HG03558 (cell line): ENCODE data around the gene PRLR.
"Not testable (repeated sequence)": the region's sequence is repeated elsewhere in the genome, so short reads cannot be mapped to it uniquely, and the experiment has no call there.

ENCODE experiments used
- ATAC-seq: cut with Tn5 transposase; IDR thresholded peaks from one replicate; pipeline ENCODE4 v1.9.1; 2021; ENCODE audit warnings: moderate number of reproducible peaks; ENCODE audit not compliant: unreplicated experiment; ENCODE audit errors: extremely low read depth

PRLR gene

DNA sequence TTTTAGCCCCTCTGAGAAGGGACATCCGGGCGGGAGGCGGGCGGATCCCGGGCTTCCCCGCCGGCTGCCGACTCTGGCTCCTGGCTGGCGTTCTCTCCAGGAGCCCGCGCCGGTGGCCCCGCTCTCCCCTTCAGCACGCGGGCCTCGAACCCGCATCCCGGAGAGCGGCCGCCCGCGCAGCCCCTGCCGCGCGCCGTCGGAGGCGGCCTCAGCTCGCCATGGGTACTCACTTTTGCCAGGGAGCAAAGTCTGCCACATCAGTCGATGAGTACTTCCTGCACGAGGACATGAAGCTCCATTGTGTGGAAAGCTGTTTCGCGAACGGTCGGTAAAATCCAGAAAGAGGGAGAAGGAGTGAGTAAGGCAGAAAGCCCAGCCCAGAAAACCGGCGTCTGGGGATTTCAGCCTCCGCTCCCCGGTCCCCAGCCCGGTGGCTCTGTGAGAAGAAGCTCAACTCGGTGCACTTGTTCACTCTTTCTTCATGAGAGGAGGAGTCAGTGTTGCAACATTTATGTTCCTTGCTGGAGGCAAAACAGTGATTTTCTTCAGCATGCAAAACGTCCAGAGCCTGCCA is at the start of gene PRLR:
PRLR (minus strand) TSS at position 450 of the 574 bp plus-strand sequence. CDS start 140,867 bp downstream, outside the sequence.
- ATAC-seq = peak; percentile 9

DNA sequence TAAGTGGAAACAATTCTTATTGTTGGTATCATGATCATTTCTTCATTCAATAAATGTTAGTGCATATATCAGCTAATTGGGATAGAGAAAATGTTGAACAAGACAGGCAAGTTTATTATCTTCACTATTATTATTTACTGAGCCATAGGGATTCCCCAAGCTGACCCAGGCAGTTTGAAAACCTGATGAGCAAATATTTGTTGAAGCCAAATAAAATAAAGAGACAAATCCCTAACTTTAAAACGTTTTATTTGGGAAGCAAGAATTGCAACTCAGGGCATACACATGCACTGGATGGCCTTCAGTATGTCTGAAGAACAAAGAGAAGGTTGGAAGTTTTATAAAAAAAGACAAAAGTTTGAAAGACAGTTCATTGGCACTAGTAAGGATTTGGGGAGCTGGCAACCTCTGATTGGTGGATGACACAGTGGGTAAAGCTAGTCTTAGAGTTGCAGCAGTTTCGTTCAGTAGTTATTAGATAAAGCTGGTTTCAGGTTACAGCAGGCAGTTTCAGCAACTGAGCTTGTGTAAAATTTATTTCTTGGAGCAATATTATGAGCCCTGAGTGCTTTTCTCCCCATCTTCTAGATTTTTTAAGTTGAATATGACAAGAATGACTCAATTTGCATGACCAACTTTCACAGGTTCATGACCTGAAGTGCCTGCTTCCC is 44.7 kb upstream of the PRLR start:
- no peak for ATAC-seq

DNA sequence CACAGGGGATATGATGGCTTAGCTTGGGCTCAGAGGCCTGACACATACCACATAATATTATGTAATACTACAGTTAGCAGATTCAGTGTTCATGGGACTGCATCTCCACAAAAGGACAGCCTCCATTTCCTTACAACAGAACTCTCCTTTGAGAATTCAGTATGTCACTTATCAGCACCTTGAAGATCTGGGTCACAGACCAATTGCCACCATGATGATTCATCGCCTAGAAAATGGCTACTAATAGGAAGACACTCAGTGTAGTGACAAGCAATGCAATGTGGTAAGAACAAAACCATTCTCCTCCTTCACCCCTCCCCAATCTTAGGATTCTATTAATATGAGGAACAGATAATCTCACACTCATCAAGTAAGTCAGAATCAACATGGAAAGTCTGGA is 38.7 kb upstream of the PRLR start:
- no peak for ATAC-seq

DNA sequence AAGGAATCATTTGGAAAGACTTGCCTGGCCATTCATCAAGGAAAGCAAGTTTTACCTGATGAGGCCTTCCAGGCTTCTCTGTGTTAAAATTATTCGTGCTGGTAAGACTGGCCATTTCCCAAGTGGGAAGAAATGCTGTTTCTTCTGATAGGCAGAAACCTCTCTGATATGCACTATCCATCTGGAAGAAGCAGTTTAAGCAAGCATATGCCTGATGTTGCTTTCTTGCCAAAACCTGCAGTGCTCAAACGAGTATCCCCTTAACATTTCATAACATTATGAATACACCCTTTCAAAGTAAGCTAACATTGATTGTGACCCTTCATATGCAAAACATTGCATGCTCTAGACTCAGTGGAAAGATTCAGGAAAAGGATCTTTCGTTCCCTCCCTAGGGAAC is 36.0 kb upstream of the PRLR start:
- ATAC-seq = no peak

DNA sequence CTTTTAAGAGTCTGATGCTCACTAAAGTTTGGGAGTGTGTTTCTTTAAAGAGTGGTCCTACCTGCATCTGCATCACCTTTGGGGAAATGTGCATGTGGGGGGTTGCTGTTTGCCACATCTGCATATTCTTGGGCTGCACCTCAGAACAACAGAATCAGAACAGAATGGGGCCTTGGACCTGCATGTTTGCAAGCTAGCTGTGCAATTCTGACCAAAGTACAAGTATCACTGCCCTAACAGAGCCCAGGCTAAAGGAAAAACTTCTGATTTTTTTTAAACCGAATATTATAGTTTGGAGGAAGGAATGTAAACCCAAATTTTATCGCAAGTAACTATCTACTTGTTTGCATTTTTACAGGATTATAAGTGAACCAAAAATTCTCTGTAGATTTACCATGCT is 34.2 kb upstream of the PRLR start:
- ATAC-seq = no peak

DNA sequence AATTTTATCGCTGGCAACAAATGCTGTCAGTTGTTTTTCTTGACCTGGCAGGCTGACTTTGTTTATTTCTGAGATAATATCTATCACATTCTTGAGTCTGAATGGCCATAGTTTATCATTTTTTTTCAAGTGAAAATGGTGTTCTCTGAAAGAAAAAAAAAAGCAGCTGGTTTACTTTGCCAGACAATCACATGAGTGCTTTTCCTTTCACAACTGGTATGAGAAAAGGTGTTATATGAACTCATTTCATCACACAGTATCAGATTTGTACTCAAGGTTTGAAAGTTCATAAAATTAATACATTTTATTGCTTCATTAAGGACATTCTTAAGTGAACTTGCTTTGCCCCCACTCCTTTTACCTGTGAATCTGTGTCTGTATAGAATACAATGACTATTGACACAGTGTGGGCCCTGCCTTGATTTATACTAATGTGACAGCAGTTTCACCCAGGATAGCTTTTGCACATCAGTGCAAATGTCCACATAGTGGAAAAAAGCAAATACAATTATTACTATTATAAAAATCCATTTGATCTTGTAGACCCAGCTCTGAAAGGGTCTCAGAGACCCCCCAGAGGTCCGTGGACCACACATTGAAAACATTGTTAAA is 33.1 kb upstream of the PRLR start:
- no peak for ATAC-seq

DNA sequence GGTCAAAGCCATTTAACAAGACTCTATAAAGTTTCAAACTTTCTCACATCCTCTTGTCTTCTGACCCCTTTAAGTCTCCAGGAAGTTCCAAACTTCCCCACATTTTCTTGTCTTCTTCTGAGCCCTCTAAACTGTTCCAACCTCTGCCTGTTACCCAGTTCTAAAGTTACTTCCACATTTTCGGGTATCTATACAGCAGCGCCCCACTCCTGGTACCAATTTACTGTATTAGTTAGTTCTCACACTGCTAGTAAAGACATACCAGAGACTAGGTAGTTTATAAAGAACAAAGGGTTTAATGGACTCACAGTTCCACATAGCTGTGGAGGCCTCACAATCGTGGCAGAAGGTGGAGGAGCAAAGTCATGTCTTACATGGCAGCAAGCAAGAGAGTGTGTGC is 23.3 kb upstream of the PRLR start:
- no peak for ATAC-seq

DNA sequence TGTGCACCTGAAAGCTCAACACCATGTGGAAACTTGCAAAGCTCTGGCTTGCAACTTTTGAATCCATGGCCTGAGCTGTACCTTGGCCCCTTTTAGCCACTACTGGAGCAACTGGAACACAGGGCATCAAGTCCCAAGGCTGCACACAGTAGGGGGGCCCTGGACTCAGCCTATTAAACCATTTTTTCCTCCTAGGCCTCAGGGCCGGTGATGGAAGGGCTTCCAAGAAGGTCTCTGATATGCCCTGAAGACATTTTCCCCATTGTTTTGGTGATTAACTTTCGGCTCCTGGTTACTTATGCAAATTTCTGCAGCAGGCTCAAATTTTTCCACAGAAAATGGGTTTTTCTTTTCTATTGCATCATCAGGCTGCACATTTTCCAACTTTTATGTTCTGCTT is 22.7 kb upstream of the PRLR start:
- no peak for ATAC-seq

DNA sequence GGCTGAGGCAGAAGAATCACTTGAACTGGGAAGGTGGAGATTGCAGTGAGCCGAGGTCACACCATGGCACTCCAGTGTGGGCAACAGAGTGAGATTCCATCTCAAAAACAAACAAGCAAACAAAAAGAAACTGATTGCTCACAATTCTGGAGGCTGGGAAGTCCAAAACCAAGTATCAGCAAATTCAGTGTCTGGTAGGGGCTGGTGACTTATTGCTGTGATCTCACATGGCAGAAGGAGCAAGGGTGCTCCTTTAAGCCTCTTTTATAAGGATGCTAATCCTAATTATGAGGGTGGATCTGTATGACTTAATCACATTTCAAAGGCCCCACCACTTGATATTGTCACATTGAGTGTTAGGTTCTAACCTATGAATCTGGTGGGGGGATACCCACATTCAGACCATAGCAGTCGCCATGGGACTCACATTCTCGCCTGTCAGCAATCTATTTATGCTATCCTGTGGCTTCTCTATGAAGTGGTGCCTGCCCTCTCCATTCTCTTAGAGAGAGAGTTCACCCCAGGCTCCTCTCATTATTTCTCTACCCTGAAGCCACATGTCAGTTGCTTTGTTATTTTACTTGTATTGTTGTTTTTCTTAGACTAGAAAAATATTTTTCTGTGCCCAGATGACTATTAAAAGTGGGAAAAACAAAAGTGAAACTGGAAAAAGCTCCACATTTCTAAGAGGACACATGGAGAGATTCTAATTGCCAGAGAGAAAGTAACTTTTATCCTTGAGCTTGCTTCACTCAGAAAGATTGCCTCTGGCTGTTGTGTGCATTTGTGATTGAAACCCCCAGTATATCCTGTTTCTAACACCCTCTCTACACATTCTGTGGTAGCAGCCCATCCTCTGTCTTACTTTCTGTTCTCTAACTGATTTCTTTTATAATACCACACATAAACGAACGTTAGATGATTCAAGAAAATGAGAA is 18.8 kb upstream of the PRLR start:
- ATAC-seq = no peak

DNA sequence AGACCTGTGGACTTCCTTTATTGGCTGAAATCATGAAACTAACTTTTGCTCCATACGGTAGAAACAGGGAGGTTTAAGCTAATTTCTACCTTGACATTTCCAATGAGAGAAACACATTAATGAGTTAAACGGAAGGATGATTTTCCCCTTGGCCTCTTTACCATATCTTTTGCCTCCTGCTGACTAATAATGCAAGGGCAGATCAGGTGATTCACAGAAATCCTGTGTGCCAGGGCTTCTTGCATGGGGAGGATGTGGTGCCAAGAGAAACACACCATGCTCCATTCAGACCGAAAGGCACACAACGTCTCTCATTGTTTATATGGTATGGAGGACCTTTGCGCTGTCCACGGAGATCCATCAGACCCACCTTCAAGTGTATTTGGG is 17.4 kb upstream of the PRLR start:
- no peak for ATAC-seq

DNA sequence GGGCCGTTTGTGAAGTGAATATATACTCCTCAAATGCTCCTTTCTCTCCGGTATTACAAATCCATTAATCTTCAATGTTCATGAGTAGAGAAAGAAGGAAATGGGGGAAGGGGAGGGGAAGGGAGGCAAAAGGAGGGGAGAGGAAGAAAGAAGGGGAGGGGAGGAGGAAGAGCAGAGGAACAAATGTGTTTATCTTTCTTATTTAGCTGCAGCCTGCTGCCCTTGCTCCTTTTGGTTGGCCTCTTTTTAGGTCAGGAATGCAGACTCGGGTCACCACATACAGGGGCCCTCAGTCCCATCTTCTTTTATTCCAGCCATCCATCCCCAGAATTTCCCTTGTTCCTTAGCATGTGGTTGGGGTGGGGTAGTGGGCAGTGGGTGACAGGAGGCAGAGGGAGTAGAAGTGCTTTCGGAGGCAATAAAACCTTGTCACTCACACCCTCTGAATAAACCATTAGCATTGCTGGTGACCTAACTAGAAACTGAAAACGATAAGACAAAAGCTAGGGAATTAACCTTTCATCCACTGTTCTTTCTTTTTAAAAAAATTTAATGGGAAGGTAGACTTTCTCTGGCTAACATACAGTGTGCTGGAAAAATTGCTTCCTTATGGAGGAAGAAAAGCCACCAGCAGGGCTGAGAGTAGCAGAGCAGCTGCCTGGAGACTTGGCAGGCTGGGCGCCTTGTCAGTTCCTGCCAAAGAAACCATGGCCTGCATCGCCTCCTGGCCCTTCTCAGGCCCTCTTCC is 16.8 kb upstream of the PRLR start:
- ATAC-seq = no peak

DNA sequence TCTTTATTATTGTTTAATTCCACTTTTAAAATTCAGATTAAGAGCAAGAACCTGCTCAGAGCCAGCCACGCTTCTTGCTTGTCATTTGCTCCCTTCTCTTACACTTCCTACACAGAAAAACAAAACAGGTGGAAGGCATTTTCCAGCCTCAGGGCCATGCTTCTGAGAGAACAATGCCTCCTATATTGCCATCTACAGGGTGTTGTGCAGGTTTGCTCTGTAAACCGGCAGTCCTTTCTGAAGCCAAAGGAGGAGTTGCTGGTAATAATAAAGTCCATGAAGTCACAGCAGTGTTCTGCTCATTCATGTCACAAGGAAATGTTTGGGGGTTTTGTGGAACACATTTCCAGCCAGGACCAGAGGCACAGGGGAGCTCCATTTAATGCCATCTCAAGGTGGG is 16.1 kb upstream of the PRLR start:
- ATAC-seq = no peak

DNA sequence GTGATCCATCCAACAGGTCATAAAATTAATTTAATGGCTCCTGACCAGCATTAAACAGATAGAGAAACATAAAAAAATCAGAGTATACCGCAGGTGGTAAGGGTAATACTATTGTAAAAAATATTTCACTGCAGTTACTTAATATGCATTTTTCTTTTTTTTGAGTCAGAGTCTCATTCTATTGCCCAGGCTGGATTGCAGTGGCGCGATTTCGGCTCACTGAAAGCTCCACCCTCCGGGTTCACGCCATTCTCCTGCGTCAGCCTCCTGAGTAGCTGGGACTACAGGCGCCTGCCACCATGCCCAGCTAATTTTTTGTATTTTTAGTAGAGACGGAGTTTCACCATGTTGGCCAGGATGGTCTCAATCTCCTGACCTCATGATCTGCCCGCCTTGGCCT is 15.1 kb upstream of the PRLR start:
- not testable (repeated sequence) for ATAC-seq

DNA sequence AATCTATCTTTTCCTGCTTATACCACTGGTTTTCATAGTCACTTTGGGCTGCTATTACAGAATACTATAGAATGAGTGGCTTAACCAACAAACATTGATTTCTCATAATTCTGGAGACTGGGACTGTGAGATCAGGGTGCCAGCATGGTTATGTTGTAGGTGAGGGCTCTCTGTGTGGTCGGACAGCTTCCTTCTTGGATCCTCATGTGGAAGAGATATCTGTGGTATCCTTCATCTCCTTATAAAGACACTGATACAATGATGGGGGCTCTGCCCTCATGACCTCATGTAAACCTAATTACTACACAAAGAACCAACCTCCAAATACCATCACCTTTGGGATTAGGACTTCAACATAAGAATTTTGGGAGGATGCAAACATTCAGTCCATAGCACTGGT is 13.9 kb upstream of the PRLR start:
- ATAC-seq = no peak

DNA sequence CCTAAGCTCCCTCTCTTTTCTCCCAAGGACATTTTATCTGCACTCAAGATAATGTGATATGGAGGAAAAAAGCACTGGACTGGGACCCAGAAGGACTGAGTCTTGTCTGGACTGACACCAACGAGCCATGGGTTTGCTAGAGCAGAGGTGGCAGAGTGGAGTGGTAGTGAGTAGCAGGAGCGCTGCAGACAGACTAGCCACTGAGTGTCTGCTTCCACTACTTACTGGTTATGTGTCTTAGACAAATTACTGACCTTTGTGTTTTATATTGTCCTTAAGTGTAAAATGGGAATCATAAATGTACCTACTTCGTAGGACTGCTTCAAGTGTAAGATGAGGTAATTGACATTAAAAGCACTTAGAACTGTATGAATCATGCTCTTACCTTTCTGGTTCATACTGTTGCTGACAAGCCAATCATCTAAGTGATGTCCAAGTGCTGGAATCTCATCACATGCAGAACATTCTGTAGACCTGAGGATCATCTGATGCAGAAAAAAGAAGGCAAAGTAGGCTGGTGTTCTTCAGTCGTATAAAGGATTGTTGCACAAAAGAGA is 12.5 kb upstream of the PRLR start:
- no peak for ATAC-seq

DNA sequence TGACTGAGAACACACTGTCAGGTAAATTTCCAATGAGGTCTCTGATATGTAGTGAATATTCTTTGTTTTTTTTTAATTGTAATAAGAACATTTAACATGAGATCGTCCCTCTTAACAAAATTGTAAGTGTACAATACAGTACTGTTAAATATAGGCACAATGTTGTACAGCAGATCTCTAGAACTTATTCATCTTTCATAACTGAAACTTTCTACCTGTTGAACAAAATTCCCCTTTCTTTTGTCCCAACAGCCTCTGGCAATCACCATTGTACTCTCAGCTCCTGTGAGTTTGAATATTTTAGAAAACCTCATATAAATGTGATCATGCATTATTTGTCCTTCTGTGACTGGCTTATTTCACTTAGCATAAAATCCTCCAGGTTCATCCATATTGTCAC is 10.6 kb upstream of the PRLR start:
- ATAC-seq = no peak

DNA sequence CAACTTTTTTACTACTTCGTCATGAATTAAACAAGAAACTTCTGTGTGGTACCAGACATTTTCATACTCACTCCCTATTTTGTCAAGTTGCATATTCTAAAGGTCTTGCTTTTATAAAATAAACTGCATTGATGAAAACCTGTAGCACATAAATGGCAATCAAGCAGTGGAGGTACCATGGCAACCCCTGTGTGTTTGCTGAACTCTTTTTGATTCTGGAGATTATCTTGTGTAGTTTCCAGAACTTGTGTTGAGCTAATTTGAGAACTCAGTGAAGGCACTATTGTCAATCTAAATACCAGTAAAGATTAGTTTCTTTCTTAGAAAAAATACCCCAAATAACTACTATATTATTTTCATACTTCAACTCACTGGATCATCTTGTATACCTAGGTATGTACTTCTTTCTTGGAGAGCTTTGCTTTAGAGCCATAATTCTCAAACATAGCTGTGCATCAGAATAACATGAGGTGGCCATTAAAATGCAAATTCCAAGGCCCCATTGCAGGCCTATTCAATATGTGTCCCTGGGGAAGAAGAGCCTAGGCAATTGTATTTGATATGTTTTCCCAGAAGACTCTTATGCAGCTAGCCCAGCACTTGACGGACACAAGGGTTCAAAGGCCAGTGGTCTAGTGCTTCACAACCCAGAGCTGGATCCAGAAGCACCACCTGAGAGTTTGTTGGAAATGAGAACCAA is 9.8 kb upstream of the PRLR start:
- no peak for ATAC-seq

DNA sequence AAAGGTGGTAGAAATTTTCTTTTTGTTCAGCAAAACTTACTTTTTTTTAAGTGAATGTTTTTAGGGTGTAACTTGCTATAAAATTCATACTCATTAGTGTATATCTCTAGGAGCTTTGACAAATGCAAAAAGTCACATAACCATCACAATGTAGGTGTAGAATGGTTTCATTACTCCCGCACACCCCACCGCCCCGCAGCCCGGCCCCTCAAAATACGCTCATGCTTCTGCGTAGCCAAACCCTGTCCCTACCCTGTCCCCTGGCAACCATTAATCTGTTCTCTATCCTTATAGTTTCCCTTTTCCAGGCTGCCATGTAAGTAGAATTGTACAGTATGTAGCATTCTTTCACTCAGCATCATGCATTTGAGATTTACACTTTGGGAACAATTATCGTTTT is 9.2 kb upstream of the PRLR start:
- no peak for ATAC-seq

DNA sequence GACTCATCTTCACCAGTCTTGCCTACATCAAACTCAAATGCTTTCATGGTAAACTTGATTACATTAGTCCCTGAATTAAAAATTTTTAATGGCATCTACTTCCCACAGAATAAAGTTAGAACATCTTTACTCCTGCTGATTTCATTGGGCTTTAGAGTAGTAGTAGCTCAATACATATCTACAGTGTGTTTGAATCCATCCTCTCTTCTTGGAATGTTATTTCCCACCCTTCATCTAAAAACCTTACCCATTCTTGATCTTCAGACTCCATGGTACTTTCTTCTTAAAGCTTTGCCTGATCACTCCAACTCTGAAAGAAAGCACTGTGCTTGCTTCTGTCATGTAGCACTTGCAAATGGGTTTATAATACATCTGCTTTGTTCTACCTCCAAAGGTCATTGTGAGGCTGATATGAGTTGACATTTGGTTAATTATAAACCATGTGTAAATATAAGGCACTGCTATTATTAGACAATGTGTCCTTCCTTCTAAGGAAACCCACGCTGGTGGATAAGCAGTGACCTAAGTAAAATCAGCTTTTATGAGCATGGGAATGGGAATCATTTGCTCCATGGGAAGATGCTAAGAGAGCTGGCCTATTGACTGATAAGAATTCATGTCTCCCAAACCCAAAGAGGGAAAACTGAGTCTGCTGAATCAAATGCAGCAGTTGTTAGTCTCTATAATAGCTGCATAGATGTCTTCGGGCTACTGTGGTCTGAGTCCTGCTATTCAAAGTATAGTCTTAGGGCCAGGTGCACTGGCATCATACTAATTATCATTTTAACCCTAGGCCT is 7.5 kb upstream of the PRLR start:
- ATAC-seq = peak; percentile 82
